Umbilical cord (tissue), 2 donors: ENCODE data around the gene ZNF37A. TPM values are rescaled to one million over a fixed set of nuclear protein-coding genes. Genes with fewer than 3 reads are reported as not detected.
"Not testable (repeated sequence)": the region's sequence is repeated elsewhere in the genome, so short reads cannot be mapped to it uniquely, and the experiment has no call there.

ENCODE experiments used
- DNase-seq: peaks from one replicate; pipeline ENCODE4 v3.0.0-alpha.2; 2015; ENCODE audit warnings: low spot score
- total RNA-seq: library from RNA; depleted of rRNA; stranded (reverse); fragments of >200 nt; gene quantifications from one replicate; pipeline ENCODE4 v1.2.3, GENCODE V29; 2014; ENCODE audit warnings: low replicate concordance; ENCODE audit not compliant: insufficient read depth

The ZNF37A gene
- 31.1 TPM for total RNA-seq

DNA sequence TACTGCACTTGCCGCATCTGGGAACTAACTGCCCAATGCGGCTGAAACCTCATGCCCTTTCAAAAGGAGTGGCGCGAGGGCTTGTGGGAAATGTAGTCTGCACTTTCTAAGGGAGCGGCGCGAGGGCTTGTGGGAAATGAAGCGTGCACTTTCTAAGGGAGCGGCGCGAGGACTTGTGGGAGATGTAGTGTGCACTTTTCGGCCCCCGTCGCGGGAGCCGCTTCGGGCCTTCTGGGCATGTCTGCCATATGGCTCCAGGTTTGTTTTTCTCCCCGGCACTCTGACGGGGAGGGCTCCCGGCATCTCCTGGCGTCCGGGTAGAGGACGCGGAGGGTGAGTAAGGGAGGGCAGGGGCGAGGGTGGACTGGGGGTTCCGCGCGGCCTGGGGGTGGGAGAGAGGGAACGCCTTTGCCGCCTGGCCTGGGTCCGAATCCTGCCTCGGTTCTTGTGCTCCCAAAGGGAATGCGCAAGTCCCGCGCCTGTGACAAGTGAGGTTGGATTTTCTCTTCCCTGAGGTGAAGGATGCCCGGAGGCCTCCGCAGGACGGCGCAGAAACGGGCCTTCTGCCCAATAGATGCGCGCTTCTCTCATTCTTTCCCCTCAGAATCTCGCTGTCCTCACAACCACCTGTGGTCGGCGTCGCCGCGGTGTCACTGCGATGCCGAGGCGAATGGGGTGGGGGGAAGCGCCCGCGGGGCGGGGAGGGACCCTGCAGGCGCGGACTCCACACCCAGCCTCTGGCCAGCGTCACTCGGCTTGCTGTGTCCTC, at the start of gene ZNF37A:
Gene ZNF37A (plus strand): TSS at position 180 of the 769 bp plus-strand sequence. CDS start 2,281 bp downstream, outside the sequence.
- DNase-seq = peak; percentile 99

DNA sequence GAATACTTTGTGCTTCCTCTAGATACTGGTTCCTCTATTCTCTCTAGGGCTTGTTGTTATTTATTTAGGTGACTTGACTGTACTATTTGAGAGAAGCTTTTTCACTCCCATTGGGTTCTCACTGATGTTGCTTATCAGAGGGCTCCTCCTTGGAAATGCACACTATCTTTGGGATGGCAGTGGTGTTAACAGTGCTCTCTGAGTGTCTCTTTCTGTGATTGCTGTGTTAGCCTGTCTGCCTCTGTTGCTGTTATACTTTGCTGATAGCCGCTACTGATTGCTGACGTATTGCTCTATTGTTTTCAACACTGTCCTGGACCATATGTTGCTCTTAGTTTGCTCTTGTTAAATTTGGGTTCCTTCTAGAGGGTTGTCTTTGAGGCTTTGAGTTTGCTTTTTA, 49.0 kb upstream of the ZNF37A start:
- no peak for DNase-seq

DNA sequence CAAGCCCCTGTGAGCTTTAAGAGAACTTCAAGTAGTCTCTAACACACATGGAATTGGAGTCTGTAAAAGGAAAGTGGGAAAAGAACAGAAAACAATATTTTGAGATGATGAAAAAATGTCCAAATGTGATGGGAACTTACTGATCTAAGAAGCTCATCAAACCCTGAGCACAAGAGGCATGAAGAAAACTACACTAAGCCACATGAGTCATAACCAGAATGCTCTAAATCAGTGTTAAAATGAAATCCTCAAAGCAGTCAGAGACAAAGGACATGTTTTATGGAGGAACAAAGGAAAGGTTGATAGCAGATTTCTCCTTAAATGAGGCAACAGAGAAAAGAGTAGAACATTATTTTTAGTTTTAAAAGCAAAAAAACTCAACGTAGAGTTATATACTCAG, 46.5 kb upstream of the ZNF37A start:
- no peak for DNase-seq

DNA sequence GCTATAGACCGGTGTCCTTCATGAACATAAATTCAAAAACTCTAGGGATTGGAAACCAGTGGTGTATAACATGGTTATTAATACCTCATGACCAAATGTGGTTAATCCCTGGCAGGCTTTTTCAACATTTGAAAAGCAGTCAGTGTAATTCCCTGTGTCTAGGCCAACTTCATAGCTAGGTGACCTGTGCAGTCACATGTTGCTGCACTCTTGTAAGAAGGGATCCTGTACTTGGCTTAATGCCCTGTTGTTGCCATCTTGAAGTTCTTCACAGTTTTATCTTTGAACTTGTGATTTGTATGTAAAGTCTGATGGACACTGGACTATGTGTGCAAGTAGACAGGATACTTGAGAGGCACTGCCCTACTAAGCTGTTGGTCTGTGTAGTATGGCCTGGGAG, 43.9 kb upstream of the ZNF37A start:
- DNase-seq = no peak

DNA sequence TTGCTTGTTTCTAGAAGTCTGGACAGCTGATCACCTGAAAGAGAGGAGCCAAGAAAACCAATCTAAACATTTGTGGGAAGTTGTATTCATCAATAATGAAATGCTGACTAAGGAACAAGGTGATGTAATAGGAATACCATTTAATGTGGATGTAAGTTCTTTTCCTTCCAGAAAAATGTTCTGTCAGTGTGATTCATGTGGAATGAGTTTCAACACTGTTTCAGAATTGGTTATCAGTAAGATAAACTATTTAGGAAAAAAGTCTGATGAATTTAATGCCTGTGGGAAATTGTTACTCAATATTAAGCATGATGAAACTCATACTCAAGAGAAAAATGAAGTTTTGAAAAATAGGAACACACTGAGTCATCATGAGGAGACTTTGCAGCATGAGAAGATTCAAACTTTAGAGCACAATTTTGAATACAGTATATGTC, 39.8 kb upstream of the ZNF37A start:
- peak; percentile 0 for DNase-seq

DNA sequence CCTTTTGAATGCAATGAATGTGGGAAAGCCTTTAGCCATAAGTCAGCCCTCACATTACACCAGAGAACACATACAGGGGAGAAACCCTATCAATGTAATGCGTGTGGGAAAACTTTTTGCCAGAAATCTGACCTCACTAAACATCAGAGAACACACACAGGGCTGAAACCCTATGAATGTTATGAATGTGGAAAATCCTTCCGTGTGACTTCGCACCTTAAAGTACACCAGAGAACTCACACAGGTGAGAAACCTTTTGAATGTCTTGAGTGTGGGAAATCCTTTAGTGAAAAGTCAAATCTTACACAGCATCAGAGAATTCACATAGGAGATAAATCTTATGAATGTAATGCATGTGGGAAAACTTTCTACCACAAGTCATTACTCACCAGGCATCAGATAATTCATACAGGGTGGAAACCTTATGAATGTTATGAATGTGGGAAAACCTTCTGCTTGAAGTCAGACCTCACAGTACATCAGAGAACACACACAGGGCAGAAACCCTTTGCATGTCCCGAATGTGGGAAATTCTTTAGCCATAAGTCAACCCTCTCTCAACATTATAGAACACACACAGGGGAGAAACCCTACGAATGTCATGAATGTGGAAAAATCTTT, 38.8 kb upstream of the ZNF37A start:
- DNase-seq = not testable (repeated sequence)

DNA sequence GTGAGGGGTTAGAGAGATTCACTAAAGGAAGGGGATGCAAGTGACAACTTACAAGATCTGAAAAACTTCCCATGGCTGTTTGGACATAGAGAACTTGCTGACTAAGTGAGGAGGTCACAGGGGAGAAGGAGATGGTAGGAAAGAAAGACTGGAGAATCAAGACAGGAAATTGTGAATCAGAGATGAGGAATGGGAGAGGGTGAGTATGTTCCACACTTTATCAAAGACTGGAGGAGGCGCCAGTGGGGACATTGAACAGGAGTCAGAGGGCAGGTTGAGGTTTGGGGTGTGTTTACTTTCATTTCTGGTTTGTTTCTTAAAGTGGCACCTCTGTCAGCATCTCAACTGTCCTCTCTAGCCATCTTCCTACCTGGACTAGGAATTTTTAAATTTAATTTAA, 24.5 kb upstream of the ZNF37A start:
- DNase-seq = not testable (repeated sequence)

DNA sequence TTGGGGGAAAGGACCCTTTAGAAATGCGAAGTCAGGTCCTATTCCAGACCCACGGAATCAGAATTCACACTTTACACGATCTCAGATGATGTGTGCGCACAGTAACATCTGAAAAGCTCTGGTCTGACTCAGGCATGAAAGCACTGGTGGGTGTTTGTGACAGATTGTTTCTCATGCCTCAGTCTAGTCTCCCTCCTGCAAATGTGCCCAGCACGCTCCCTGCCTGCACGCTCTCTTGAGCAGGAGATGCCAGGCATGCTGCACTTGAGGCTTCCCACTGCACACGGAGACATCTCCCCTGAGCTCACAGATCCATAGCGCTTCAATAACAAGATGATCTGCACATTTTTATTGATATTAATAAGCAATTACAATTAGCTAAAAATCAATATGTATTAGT, 23.6 kb upstream of the ZNF37A start:
- DNase-seq = no peak

DNA sequence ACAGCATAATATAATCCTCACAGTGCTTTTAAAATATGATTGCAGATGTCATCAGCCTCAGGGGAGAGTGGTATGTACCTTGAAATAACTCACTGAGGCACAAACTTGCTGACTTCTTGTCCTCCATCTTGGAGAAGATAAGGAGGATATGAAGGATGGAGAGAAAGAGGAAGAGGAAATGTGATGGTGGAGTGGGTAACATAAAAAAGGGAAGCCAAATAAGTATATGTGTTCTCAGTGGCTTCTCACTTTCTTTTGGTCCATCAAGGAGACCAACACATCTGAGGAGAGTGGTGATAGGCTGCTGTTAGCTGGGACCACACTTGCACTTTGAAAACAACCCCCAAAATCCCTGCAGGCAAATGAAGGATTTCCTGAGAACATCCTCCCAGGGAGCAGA, 21.6 kb upstream of the ZNF37A start:
- DNase-seq = no peak

DNA sequence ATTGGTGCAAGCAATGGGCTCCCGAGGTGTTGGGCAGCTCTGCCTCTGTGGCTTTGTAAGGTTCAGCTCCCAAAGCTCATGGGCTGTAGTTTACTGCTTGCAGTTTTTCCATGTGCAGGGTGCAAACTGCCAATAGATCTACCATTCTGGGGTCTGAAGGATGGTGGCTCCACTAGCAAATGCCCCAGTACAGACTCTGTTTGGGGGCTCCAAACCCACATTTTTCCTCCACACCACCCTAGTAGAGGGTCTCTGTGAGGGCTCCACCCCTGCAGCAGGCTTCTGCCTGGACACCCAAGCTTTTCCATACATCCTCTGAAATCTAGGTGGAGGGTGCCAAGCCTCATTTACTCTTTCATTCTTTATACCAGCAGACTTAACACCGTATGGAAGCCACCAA, 17.4 kb upstream of the ZNF37A start:
- DNase-seq = no peak

DNA sequence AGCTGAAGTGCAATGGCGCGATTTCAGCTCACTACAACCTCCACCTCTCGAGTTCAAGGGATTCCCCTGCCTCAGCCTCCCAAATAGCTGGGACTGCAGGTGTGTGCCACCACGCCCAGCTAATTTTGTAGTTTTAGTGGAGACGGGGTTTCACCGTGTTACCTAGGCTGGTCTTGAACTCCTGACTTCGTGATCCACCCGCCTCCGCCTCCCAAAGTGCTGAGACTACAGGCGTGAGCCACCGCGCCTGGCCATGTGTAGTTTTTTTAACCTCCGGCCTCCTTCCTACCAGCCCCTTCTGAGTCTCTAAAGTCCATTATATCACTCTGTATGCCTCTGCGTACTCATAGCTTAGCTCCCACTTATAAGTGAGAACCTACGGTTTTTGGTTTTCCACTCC, 819 bp upstream of the ZNF37A start:
- DNase-seq = not testable (repeated sequence)

DNA sequence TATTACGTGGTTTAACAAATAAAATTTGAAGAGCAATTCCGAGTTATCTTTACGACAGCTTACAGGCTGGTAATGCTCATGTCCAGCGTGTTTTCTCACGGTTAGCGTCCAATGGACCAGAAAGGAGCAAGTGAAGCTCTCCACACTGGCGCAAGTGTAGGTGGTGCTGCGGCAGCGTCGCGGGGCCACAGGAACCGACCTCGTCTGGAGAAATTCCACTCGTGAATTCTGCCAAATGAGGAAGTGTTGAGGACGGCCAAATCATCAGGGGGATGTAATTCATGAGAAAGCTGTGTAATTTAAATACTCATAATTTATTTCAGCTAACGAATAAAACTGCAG, 350 bp upstream of the ZNF37A start:
- no peak for DNase-seq

DNA sequence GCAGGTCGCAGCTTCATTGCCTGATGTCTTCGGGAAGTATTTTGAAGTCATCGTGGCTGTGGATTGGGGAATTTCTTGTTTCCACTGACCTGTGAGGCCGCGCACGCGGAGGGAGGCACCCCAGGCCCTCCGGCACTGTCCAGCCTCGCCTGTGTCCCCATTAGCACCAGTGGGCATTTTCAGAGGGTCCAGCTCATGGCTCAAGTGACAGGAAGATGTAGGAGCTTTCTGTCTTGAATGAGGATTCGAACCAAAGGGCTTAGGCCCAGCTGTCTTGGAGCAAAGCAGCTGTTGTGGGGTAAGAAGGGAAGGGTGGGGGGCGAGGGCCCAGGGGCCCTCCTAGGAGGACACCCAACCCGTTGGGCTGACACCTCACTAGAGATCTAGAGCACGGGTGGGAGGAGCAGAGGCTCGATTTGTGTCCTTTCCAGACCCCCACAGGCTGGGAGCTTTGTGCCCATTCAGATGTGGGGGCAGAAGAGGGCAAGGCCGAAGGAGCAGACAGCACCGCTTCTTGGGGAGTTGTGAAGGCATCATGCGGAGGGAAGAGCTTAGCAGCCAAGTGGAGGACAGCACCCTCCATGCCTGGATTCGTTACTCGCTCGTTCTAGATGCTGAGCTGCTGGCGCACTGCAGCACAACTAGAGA, 914 bp downstream of the ZNF37A start:
- DNase-seq = no peak

DNA sequence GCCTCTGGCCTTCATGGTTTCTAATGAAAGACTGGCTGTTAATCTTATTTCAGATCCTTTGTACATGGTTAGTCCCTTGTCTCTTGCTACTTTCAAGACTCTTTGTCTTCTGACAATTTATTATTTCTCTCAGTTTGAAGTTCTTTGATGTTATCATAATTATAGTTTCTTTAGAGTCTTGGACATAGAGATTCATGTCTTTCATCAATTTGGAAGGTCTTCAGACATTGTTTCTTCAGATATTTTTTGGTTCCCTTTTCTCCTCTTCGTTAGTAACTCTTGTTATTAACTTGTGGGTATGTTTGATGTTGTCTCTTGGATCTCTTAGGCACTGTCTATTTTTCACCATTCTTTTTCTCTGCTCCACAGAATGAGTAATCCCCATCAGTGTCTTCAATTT, 8.7 kb downstream of the ZNF37A start:
- DNase-seq = no peak

DNA sequence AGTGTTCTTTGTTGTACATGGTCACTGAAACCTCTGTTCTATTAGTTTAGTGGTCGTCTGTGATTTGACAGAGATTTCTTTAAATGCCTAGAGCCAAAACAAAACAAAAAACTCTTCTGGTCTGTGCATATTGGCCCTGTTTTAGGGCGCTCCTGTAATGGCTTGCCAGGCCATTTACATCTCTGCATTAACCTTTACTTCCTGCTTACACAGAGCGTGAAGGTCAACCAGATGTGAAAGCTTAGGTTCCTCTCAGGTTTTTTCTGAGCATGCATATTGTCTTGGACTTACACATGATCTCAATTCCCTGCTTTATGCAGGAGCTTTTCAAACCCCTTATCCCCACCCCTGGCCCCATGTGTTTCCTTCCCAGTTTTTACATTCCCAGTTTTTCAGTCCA, 9.6 kb downstream of the ZNF37A start:
- DNase-seq = no peak

DNA sequence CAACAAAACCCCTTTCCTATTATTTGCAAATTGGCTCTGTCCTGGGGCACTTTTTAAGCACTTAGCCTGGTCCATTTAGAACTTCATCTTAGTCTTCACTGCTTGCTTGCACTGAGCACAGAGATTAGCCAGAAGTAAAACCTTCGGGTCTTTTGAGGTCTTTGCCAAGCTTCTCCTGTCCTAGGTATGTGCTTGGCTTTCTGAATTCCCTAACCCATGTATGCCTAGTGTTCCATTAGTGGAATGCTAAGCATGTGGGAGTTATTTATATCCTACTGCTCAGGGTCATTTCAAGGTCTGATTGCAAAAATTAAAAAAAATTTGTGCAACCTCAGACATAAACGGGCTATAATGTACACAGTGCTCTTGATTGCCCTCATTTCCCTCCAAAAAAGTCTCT, 18.0 kb downstream of the ZNF37A start:
- DNase-seq = no peak

DNA sequence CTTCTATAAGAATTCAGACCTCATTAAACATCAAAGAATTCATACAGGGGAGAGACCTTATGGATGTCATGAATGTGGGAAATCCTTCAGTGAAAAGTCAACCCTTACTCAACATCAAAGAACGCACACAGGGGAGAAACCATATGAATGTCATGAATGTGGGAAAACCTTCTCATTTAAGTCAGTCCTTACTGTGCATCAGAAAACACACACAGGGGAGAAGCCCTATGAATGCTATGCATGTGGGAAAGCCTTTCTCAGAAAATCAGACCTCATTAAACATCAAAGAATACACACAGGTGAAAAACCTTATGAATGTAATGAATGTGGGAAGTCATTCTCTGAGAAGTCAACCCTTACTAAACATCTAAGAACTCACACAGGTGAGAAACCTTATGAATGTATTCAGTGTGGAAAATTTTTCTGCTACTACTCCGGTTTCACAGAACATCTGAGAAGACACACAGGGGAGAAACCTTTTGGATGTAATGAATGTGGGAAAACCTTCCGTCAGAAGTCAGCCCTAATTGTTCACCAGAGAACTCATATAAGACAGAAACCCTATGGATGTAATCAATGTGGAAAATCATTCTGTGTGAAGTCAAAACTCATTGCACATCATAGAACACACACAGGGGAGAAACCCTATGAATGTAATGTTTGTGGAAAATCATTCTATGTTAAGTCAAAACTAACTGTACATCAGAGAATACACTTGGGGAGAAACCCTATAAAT, 24.1 kb downstream of the ZNF37A start:
- no peak for DNase-seq

DNA sequence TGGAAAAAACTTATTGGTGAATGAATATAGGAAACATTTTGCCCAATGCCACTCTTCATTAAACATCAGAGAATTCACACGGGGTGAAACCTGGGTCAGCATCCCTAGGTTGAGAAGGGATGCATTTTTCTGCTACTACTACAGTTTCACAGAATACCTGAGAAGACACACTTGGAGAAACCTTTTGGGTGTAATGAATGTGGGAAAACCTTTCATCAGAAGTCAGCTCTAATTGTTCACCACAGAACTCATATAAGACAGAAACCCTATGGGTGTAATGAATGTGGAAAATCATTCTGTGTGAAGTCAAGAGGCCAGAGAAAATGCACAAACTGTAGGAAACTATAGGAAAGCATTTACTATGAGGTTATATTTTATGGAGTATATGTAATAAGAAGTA, 24.9 kb downstream of the ZNF37A start:
- no peak for DNase-seq

DNA sequence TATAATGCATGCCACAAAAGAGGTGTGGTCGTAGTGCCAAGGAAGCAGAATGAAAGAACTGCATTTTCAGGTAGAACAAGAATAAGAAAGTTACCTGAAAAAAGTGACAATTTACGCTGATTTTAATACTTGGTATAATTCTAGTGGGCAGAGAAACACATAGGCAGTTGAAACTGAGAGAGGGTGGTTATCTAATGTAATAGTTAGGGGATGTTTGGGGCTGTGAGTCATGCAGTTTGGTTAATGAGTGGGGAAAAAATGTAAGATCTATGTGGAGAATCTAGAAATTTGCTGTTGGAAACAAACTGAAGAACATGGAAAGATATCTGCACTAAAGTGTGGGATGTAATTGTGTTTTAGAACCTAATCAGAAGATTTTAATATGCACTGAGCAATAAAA, 33.7 kb downstream of the ZNF37A start:
- no peak for DNase-seq

DNA sequence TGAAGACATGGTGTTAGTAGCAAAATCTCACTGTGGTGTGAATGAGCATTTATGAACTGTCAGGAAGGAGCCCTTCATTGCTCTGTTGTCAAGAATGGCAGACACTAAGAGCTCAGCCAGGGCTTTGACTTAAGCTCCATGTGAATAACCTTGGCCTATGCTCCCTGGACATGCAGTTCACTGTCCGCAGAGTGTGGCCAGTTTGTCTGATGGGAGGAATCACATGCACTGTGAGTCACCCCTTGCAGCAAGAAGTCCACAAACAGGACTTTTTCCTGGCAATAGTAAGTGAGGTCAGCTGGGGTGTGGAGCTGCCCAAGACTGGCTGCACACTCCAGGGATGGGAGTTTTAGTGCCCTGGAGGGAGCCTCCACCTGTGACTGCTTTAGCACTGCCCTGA, 49.5 kb downstream of the ZNF37A start:
- DNase-seq = no peak

DNA sequence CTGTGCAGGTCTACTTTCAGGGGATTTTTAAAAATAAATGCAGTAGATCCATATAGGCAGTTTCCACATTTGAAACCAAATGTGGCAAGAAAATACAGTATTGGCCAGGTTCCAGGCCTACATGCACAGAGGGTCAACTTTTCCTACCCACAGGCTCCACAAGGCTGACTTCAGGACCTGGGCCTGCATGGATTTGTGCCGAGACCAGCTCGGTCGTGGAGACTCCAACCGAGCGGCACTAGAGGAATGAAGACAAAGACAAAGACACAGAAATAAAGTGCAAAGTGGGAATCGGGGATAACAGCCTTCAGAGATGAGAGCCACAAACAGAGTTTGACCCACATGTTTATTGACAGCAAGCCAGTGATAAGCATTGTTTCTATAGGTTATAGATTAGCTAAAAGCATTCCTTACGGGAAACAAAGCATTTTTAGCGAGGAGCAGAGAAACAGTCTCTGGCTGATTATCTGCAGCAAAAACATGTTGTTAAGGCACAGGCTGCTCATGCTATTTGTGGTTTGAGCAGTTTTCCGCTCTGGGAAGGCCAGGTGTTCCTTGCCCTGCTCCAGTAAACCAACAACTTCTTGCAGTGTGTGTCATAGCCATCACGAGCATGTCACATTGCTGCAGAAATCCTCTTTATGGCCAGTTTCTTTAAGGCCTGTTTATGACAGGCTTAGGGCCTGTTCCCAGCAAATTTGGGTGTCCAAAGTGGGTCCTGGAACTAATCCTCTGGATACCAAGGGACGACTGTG, 52.6 kb downstream of the ZNF37A start:
- no peak for DNase-seq

DNA sequence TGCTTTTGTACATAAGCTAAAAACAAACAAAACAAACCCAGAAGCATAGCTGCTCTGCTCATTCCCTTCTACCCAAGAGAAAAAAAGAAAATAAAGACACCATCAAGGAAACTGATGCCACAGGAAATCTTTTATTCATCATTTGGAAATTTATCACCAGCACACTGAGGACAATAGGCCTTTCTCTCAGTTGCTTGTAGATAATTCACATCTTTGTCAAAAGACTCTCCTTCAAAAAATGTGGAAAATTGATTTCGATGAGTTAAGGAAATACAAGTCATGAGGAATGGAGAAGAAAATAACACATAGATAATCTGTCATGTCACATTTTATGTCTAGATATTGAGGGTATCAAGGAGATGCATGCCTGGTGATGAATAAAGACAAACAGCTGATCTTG, 53.5 kb downstream of the ZNF37A start:
- no peak for DNase-seq
